Spleen (tissue), 11 donors: Measurements from ENCODE around the gene MYH10. TPM values are rescaled to one million over a fixed set of nuclear protein-coding genes. Genes with fewer than 3 reads are reported as not detected.

ENCODE experiments used
- DNase-seq: peaks from one replicate; pipeline ENCODE4 v3.0.0-alpha.2; 2020
- H3K27ac ChIP-seq, 8 donors: fragments of 200-600 bp; sonication (generic) in 7 of 8; 1 replicate in 4 of 8; 2 replicates in 4 of 8; pipeline versions ENCODE4 v1.5.0 to v1.8.0; 2016 to 2021; ENCODE audit warnings: inconsistent platforms in 4 of 8, mild to moderate bottlenecking in 4 of 8, moderate library complexity in 1 of 8
- H3K27me3 ChIP-seq, 7 donors: fragments of 200-600 bp; sonication (generic) in 6 of 7; replicated peaks in 1 of 7; 1 replicate in 4 of 7; 2 replicates in 3 of 7; pipeline versions ENCODE4 v1.5.0 to v1.8.0; 2016 to 2021; ENCODE audit warnings: inconsistent platforms in 3 of 7, mild to moderate bottlenecking in 1 of 7
- H3K36me3 ChIP-seq, 6 donors: fragments of 200-600 bp; sonication (generic) in 5 of 6; 1 replicate in 4 of 6; 2 replicates in 2 of 6; pipeline versions ENCODE4 v1.5.0 to v1.8.0; 2016 to 2021; ENCODE audit warnings: inconsistent platforms in 2 of 6
- H3K4me1 ChIP-seq, 6 donors: fragments of 200-600 bp; sonication (generic) in 5 of 6; 1 replicate in 3 of 6; 2 replicates in 3 of 6; pipeline versions ENCODE4 v1.5.0 to v1.8.0; 2016 to 2021; ENCODE audit warnings: inconsistent platforms in 3 of 6
- H3K4me3 ChIP-seq, 8 donors: fragments of 200-600 bp; sonication (generic) in 7 of 8; 1 replicate in 4 of 8; 2 replicates in 4 of 8; pipeline versions ENCODE4 v1.5.0 to v1.8.0; 2016 to 2021; ENCODE audit warnings: inconsistent platforms in 4 of 8, mild to moderate bottlenecking in 4 of 8, moderate library complexity in 2 of 8
- H3K9me3 ChIP-seq, 8 donors: fragments of 200-600 bp; sonication (generic) in 7 of 8; 1 replicate in 4 of 8; 2 replicates in 4 of 8; pipeline versions ENCODE4 v1.5.0 to v1.8.0; 2016 to 2021; ENCODE audit warnings: inconsistent platforms in 4 of 8
- POLR2A ChIP-seq, 3 donors: fragments of 450-650 bp; IDR thresholded peaks; one replicate each; pipeline ENCODE4 v1.5.1; 2017; ENCODE audit warnings: antibody characterized with exemption in 3 of 3, mild to moderate bottlenecking in 1 of 3
- POLR2AphosphoS5 ChIP-seq, 3 donors: sonication (generic); formaldehyde crosslinking; IDR thresholded peaks; one replicate each; pipeline ENCODE4 v1.5.1; 2017; ENCODE audit warnings: antibody characterized with exemption in 3 of 3
- WGBS, 5 donors: extraction: QIAGEN DNeasy Blood & Tissue Kit in 3 of 5; methylation state at CpG; one replicate each; pipeline versions ENCODE4 v1.1.5 to v1.1.7; 2013 to 2018; 5-methylcytosine and 5-hydroxymethylcytosine counted together
- intact Hi-C: fragments of 100-400 bp; cut with DNase I; formaldehyde crosslinking; loops from one replicate; pipeline ENCODE4 v1.15.0; 2023; ENCODE audit warnings: low total_unique reads
- polyA plus RNA-seq, 3 donors: library from polyadenylated mRNA; stranded (reverse); fragments of 200-250 nt; gene quantifications; one replicate each; pipeline ENCODE4 v1.2.1, GENCODE V29; 2013
- total RNA-seq, 7 donors: library from RNA; depleted of rRNA in 3 of 7; stranded (reverse); fragments of >200 nt in 3 of 7; fragmentation: NEBNext Ultra II Directional in 4 of 7; extraction: Animal tissue kit (Norgen Biotek cat#: 25700) in 4 of 7; gene quantifications; one replicate each; pipeline versions ENCODE4 v1.1.0 to v1.2.1, GENCODE V29; 2016 to 2021
- TF ChIP-seq, protein P1 (sequence below), 11 experiments: fragments of 200-600 bp in 7 of 11; fragments of 450-650 bp in 4 of 11; sonication (generic) in 4 of 11; IDR thresholded peaks in 8 of 11; conservative IDR thresholded peaks in 3 of 11; 1 replicate in 7 of 11; 2 replicates in 4 of 11; pipeline versions ENCODE4 v1.4.0 to v1.8.0; 2016 to 2021; ENCODE audit warnings: antibody characterized with exemption in 11 of 11, inconsistent platforms in 4 of 11, mild to moderate bottlenecking in 1 of 11
- donor health status: healthy with polysubstance abuse.
- donor health status: DM: no; HTN: no; CAD: no; lungs with moderate emphysema.
- donor health status: DM: no; HTN: no; CAD: no.
- donor health status: Bipolar disorder and iron deficiency.
- donor health status: healthy.
- donor health status: DM: no; HTN: no; CAD: no.
- donor health status: DM: yes; HTN: yes; CAD: no.

Gene MYH10
- total and polyA plus RNA-seq, 10 donors = 1.0 to 14.4 (median 7.5) TPM

DNA sequence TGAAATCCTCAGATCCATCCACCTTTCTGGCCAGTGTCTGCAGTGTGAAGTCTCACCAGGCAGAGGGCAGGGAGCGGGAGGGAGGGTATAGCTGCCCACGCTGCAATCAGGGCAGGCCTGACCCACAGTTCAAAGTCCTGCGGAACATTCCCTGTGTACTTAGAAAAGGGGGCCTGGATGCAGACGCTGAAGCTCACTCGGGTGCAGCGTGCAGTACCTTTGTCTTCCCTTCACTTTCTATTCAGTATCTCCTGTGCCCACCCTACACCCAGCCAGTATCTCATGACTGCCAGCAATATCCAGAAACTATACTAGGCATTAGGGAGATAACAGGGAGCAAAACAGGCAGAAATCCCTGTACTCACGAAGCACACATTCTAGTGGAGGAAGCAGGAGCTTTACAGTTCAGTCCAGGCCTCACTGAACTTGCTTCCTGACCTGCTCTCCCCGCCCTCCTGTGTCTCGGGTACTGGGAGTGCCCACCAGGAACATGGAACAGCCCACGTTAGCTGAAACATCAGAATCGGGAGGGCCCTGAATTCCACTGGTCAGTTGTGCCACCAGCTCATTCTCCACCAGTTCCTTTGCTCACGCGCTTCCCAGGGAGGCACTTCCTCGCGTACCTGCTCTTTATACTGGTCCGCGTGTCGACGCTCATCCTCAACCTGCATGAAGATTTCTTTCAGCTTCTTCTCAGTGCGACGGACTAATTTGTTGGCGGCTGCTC lies 152.6 kb downstream of the MYH10 start:
- intact Hi-C loops = no loop called here
- Histone ChIP-seq H3K9me3 (peaks cover 0 to 4% (median 0%) of the 10 kb centered on the region in 8 donors), H3K27ac (no peak overlapping the region), H3K4me3 (no peak overlapping the region), H3K4me1 (peaks cover 0 to 8% (median 0%) of the 10 kb centered on the region in 6 donors), H3K27me3 (no peaks in the 10 kb centered on the region), H3K36me3 (peaks cover 0 to 100% (median 53%) of the 10 kb centered on the region in 6 donors)
- DNase-seq = no peak
- TF ChIP-seq POLR2A (IDR thresholded peaks at IDR 0.05) (no peak), POLR2AphosphoS5 (IDR thresholded peaks at IDR 0.05) (no peak)
- TF ChIP-seq, protein P1, sequence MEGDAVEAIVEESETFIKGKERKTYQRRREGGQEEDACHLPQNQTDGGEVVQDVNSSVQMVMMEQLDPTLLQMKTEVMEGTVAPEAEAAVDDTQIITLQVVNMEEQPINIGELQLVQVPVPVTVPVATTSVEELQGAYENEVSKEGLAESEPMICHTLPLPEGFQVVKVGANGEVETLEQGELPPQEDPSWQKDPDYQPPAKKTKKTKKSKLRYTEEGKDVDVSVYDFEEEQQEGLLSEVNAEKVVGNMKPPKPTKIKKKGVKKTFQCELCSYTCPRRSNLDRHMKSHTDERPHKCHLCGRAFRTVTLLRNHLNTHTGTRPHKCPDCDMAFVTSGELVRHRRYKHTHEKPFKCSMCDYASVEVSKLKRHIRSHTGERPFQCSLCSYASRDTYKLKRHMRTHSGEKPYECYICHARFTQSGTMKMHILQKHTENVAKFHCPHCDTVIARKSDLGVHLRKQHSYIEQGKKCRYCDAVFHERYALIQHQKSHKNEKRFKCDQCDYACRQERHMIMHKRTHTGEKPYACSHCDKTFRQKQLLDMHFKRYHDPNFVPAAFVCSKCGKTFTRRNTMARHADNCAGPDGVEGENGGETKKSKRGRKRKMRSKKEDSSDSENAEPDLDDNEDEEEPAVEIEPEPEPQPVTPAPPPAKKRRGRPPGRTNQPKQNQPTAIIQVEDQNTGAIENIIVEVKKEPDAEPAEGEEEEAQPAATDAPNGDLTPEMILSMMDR (IDR thresholded peaks at IDR 0.05 in 8 of 11, conservative IDR thresholded peaks at IDR 0.05 in 3 of 11) = no peak
- WGBS, 5 donors = 91 to 95% (median 95%) methylated on average over 22 of the region's 22 CpGs

DNA sequence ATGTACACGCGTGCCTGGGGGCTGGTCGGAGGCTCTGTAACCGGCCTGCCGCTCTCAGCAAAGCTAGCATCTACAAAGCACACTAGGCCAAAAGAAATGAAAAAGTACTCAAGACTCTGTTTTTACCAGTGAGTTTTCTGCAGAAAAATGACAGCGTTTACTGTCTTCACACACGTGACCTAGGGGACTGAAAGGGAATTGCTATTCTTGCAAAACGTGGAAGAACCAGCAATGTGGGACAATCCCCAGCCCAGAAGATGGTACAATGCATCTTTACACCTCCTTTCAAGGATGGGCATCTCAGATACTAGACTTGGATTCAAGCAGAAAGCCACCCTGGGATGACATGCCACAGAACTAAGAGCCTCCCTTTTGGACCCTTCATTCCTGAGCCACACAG lies 153.4 kb downstream of the MYH10 start:
- DNase-seq = no peak
- no peak overlapping the region for H3K27ac ChIP-seq
- H3K4me3 ChIP-seq = no peak overlapping the region
- TF ChIP-seq, protein P1 (IDR thresholded peaks at IDR 0.05 in 8 of 11, conservative IDR thresholded peaks at IDR 0.05 in 3 of 11) = no peak
- no peak for TF ChIP-seq POLR2AphosphoS5 (IDR thresholded peaks at IDR 0.05)
- no peak for TF ChIP-seq POLR2A (IDR thresholded peaks at IDR 0.05)
- no peaks in the 10 kb centered on the region for H3K27me3 ChIP-seq
- intact Hi-C loops = no loop called here
- 88 to 95% (median 93%) methylated on average over 8 of the region's 8 CpGs for WGBS, 5 donors
- peaks cover 0 to 100% (median 56%) of the 10 kb centered on the region in 6 donors for H3K36me3 ChIP-seq
- no peaks in the 10 kb centered on the region for H3K9me3 ChIP-seq
- H3K4me1 ChIP-seq = peaks cover 0 to 8% (median 0%) of the 10 kb centered on the region in 6 donors

DNA sequence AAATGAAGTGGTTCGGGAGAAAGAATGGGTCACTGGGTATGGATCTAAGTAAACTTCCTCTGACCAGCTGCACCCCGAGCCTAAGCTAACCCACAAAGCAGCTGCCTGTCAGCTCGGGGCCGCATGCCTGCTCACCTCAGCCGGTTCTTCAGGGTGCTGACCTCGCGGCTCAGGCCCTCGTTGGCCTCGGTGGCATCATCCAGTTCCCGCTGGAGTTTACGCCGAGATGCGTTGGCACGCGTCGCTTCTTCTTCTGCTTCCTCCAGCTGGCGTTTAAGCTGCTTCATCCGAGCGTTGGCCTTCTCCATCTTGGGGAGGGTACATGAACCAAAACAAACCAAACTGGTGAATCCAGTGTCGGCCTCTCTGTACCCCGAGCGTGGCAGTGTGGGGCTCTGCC lies 153.8 kb downstream of the MYH10 start:
- Histone ChIP-seq H3K27ac (no peak overlapping the region), H3K9me3 (no peaks in the 10 kb centered on the region), H3K4me1 (peaks cover 0 to 8% (median 0%) of the 10 kb centered on the region in 6 donors), H3K27me3 (no peaks in the 10 kb centered on the region), H3K4me3 (no peak overlapping the region), H3K36me3 (peaks cover 0 to 100% (median 59%) of the 10 kb centered on the region in 6 donors)
- intact Hi-C loops = no loop called here
- DNase-seq = no peak
- 93 to 95% (median 95%) methylated on average over 22 of the region's 22 CpGs for WGBS, 5 donors
- TF ChIP-seq POLR2AphosphoS5 (IDR thresholded peaks at IDR 0.05) = peak in 2 of 3 donors; percentile 31 to 61
- TF ChIP-seq, protein P1 (IDR thresholded peaks at IDR 0.05 in 8 of 11, conservative IDR thresholded peaks at IDR 0.05 in 3 of 11) = no peak

DNA sequence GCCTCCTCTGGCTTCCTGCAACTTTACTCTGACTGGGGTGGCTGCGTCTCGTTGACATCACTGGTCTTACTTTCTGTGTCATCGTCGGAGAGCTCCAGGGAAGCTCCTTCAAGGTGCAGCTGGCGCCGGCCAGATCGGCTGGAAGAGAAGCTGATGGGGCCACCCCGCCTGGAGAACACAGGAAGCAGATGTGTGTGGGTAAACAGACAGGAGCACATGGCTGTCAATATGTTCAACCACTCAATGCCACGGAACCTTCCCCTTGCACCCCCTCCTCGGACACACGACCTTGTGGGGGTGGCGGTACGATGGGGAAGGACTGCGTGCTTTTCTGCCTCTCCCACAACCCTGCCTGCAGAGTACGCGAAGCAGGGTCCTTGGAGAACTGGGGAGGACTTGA lies 154.7 kb downstream of the MYH10 start:
- H3K4me1 ChIP-seq = peaks cover 0 to 9% (median under 1%) of the 10 kb centered on the region in 6 donors
- peaks cover 0 to 100% (median 68%) of the 10 kb centered on the region in 6 donors for H3K36me3 ChIP-seq
- no peak for DNase-seq
- H3K4me3 ChIP-seq = no peak overlapping the region
- TF ChIP-seq, protein P1 (IDR thresholded peaks at IDR 0.05 in 8 of 11, conservative IDR thresholded peaks at IDR 0.05 in 3 of 11) = no peak
- TF ChIP-seq POLR2A (IDR thresholded peaks at IDR 0.05) (no peak), POLR2AphosphoS5 (IDR thresholded peaks at IDR 0.05) (peak in 1 of 3 donors; percentile 15)
- 59 to 78% (median 66%) methylated on average over 13 to 16 of the region's 16 CpGs for WGBS, 5 donors
- H3K9me3 ChIP-seq = no peaks in the 10 kb centered on the region
- no peak overlapping the region for H3K27ac ChIP-seq
- no peaks in the 10 kb centered on the region for H3K27me3 ChIP-seq
- intact Hi-C loops = no loop called here
